Gastroesophageal sphincter (tissue), 4 donors: ENCODE results near the gene HSH2D. TPM values are rescaled to one million over a fixed set of nuclear protein-coding genes. Genes with fewer than 3 reads are reported as not detected.

ENCODE experiments used
- ATAC-seq: fragments of 150-250 bp; one replicate; pipeline ENCODE4 v1.9.1; 2016; ENCODE audit warnings: mild to moderate bottlenecking, moderate library complexity
- H3K27ac ChIP-seq, 4 donors: fragments of 200-600 bp; sonication (generic) in 3 of 4; 1 replicate in 3 of 4; 2 replicates in 1 of 4; pipeline ENCODE4 v1.5.1; 2016 to 2019
- H3K27me3 ChIP-seq: fragments of 200-600 bp; sonication (generic); one replicate; pipeline ENCODE4 v1.5.1; 2019
- H3K36me3 ChIP-seq, 2 donors: fragments of 200-600 bp; sonication (generic); one replicate each; pipeline ENCODE4 v1.5.1; 2019; ENCODE audit warnings: control low read depth in 1 of 2
- H3K4me1 ChIP-seq, 3 donors: fragments of 200-600 bp; sonication (generic); 1 replicate in 2 of 3; 2 replicates in 1 of 3; pipeline ENCODE4 v1.5.1; 2016 to 2019; ENCODE audit warnings: control low read depth in 2 of 3
- H3K4me3 ChIP-seq, 2 donors: fragments of 200-600 bp; sonication (generic); one replicate each; pipeline ENCODE4 v1.5.1; 2019; ENCODE audit warnings: mild to moderate bottlenecking in 1 of 2, moderate library complexity in 1 of 2
- H3K9me3 ChIP-seq, 3 donors: fragments of 200-600 bp; sonication (generic); one replicate each; pipeline ENCODE4 v1.5.1; 2017 to 2019; ENCODE audit warnings: control low read depth in 2 of 3
- EP300 ChIP-seq: sonication (generic); formaldehyde crosslinking; IDR thresholded peaks from one replicate; pipeline ENCODE4 v1.6.1; 2017; ENCODE audit warnings: antibody characterized with exemption, mild to moderate bottlenecking
- POLR2A ChIP-seq, 2 donors: fragments of 450-650 bp; IDR thresholded peaks; one replicate each; pipeline ENCODE4 v1.6.1; 2017; ENCODE audit warnings: antibody characterized with exemption in 2 of 2, mild to moderate bottlenecking in 2 of 2, moderate library complexity in 1 of 2
- POLR2AphosphoS5 ChIP-seq: sonication (generic); formaldehyde crosslinking; IDR thresholded peaks from one replicate; pipeline ENCODE4 v1.6.1; 2017; ENCODE audit warnings: antibody characterized with exemption
- WGBS, 2 donors: methylation state at CpG; one replicate each; pipeline ENCODE4 v1.1.5; 2018; ENCODE audit warnings: low coverage in 1 of 2; 5-methylcytosine and 5-hydroxymethylcytosine counted together
- total RNA-seq, 4 donors: library from RNA; depleted of rRNA; stranded (reverse); fragments of >200 nt; gene quantifications; one replicate each; pipeline ENCODE4 v1.1.0, GENCODE V29; 2016
- TF ChIP-seq, protein P1 (sequence below), 4 experiments: fragments of 200-600 bp in 2 of 4; fragments of 450-650 bp in 2 of 4; sonication (generic) in 1 of 4; IDR thresholded peaks; one replicate each; pipeline ENCODE4 v1.5.1; 2017 to 2019; ENCODE audit warnings: antibody characterized with exemption in 4 of 4, mild to moderate bottlenecking in 2 of 4, moderate library complexity in 2 of 4

Gene HSH2D
- total RNA-seq, 4 donors from 2014 or later = 0.87 to 0.94 TPM; not detected in 2

DNA sequence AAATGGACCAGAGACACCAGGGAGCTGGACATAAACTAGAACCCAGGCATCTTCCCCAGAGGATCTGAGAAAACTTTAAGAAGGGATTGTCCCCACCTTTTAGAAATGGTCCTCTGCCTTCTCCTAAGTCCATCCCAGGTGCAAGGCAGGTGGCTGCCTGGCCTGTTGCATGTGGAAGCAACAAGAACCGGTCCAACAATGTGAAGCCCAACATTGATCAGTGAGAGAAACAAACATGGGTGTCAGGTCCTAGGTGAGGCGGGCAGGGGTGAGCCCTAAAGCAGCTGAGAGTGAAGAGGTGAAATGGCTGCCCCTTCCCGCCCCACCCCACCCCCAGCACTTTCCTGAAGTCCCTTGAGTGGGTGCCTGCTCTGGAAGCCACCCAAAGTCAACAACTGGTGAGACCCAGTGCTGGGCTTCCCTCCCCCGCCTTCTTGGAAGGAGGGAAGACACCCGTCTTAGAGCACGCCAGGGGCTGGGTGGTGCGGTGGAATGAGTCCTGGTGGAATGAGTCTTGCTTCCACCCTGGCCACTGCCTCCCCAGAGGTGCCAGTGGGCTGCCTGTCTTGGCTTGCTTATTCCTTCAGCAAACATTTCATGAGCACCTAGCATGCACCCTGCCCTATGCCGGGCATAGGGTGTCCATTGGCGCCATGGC, 55.9 kb downstream of the HSH2D start:
- Histone ChIP-seq H3K36me3 (peaks cover 0 to 40% of the 10 kb centered on the region in 2 donors), H3K4me1 (peaks cover 0 to 37% (median 14%) of the 10 kb centered on the region in 3 donors), H3K9me3 (no peaks in the 10 kb centered on the region), H3K4me3 (peak overlapping the region in 1 of 2 donors; percentile 99), H3K27ac (peak overlapping the region in 3 of 4 donors; percentile 42 to 89 (median 88)), H3K27me3 (no peaks in the 10 kb centered on the region)
- WGBS, 2 donors = 80% methylated on average over 1 of the region's 9 CpGs; no CpG with 5 or more reads in 1 of the 2 donors
- ATAC-seq = no peak
- TF ChIP-seq, protein P1, sequence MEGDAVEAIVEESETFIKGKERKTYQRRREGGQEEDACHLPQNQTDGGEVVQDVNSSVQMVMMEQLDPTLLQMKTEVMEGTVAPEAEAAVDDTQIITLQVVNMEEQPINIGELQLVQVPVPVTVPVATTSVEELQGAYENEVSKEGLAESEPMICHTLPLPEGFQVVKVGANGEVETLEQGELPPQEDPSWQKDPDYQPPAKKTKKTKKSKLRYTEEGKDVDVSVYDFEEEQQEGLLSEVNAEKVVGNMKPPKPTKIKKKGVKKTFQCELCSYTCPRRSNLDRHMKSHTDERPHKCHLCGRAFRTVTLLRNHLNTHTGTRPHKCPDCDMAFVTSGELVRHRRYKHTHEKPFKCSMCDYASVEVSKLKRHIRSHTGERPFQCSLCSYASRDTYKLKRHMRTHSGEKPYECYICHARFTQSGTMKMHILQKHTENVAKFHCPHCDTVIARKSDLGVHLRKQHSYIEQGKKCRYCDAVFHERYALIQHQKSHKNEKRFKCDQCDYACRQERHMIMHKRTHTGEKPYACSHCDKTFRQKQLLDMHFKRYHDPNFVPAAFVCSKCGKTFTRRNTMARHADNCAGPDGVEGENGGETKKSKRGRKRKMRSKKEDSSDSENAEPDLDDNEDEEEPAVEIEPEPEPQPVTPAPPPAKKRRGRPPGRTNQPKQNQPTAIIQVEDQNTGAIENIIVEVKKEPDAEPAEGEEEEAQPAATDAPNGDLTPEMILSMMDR (IDR thresholded peaks at IDR 0.05) = no peak

DNA sequence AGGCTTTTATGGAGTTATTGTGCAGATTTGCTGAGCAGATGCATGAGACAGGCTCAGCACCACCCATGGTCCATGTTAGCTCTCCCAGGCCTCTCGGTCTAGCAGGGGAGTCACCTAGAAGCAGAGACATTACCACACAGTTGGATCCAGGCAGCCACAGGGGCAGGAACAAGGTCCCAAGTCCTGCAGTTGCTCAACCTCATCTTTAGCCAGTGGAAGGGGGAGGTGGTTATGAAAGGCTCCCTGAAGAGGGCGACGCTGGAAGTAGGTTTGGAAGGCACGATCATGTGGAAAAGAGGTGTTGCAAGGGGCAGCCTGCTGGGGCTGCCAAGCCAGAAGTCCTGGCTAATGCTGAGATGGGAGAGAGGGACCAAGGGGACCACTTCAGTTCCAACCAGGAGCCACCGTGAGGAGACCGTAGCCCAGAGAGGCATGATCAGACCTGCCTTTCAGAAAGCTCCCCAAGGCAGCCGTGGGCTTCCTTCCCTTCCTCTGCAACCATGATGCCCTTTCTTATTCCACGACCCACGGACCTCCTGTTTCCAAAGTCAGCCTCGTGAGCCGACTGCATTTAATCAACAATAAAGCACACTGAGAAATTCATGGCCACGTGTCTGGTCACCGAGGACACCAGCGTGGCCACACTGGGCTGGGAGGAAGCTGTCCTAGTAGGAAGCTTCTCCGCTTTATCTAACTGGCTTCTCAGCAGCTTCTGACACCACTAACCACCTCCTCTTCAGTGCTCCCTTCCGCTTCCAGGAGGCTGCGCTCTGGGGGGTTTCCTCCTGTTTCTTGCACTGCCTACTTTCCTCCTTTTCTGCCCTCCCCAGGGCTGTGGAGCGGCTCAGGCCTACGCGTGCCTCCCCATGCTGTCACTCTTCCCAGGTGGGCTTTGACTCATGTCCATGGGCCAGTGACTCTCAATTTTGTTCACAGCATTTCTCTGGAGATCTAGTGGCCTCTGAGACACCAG, 56.8 kb downstream of the HSH2D start:
- Histone ChIP-seq H3K36me3 (peaks cover 0 to 50% of the 10 kb centered on the region in 2 donors), H3K4me3 (no peak overlapping the region), H3K27me3 (no peaks in the 10 kb centered on the region), H3K27ac (peak overlapping the region in 3 of 4 donors; percentile 40 to 89 (median 42)), H3K4me1 (peaks cover 0 to 42% (median 14%) of the 10 kb centered on the region in 3 donors), H3K9me3 (no peaks in the 10 kb centered on the region)
- peak; percentile 68 for ATAC-seq
- 71 to 85% methylated on average over 5 to 7 of the region's 20 CpGs for WGBS, 2 donors
- TF ChIP-seq, protein P1 (IDR thresholded peaks at IDR 0.05) = no peak
- TF ChIP-seq POLR2AphosphoS5 = no peak
- no peak for TF ChIP-seq POLR2A (IDR thresholded peaks at IDR 0.05)
- no peak for TF ChIP-seq EP300

DNA sequence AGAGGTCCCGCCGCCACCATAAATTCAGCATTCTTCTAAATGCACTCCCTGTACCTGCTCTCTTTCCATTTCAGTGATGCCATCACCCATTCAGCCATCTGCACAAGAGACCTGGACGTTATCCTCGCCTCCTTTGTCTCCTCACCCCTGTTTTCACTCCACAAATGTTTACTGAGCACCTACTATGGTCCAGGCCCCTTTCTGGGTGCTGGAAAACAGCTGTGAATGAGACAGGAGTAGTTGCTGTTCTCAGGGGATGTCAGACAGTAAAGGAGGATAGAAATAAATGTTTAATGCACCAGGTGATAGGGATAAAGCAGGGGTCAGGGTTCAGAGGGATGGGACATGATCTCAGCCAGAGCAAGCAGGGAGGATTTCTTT, 57.5 kb downstream of the HSH2D start:
- peaks cover 0 to 48% (median 14%) of the 10 kb centered on the region in 3 donors for H3K4me1 ChIP-seq
- 50 to 80% methylated on average over 1 to 4 of the region's 4 CpGs for WGBS, 2 donors
- ATAC-seq = no peak

DNA sequence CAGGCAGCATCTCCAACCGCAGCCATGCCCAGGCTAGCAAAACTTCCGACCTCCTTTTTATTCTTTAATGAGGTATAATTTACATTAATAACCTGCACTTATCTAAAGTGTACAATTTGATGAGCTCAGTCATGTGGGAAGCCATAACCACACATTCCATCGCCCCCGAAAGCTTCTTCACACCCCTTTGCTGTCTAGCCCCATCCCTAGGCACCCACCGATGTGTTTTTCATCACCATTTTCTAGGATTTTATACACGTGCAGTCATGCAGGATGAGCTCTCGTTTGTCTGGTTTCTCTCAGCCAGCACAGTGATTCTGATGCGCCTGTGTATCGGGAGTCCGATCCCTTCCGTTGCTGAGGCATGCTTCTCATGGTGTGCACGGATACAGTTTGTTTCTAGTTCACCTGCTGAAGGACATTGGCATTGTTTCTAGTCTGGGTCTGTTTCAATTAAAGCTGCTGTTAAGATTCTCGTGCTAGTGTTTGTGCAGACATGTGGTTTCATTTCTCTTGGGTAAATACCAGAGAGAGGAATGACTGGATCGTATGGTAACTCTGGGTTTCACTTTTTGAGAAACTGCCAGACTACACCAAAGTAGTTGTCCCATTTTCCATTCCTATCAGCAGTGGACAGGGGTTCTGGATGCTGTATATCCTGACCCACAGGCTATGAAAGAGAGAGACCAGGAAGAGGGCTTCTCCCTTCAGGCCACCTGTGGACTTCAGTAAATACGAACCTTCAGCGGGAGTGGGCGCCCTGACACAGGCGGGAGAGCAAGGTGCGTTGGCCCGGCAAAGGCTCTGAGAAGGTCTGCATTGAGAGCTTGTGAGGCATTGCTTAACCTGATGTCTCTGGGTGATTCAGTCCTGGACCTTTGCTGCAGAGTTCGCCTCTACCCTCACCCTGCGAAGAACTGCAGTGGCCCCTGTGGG, 59.1 kb downstream of the HSH2D start:
- no peak for TF ChIP-seq POLR2A (IDR thresholded peaks at IDR 0.05)
- no peak for TF ChIP-seq EP300
- TF ChIP-seq, protein P1 (IDR thresholded peaks at IDR 0.05) = no peak
- ATAC-seq = no peak
- peaks cover 0 to 72% of the 10 kb centered on the region in 2 donors for H3K36me3 ChIP-seq
- H3K27ac ChIP-seq = no peak overlapping the region
- 68 to 89% methylated on average over 11 to 12 of the region's 22 CpGs for WGBS, 2 donors
- peaks cover 0 to 45% (median 14%) of the 10 kb centered on the region in 3 donors for H3K4me1 ChIP-seq
- H3K27me3 ChIP-seq = no peaks in the 10 kb centered on the region
- no peak overlapping the region for H3K4me3 ChIP-seq
- no peaks in the 10 kb centered on the region for H3K9me3 ChIP-seq

More for the DNA sequence above, 57.5 kb downstream of the HSH2D start:
- peaks cover 0 to 56% of the 10 kb centered on the region in 2 donors for H3K36me3 ChIP-seq
- TF ChIP-seq POLR2A (IDR thresholded peaks at IDR 0.05) (no peak), POLR2AphosphoS5 (no peak), EP300 (no peak)
- TF ChIP-seq, protein P1 (IDR thresholded peaks at IDR 0.05) = no peak
- H3K9me3 ChIP-seq = no peaks in the 10 kb centered on the region
- no peak overlapping the region for H3K27ac ChIP-seq
- no peak overlapping the region for H3K4me3 ChIP-seq
- no peaks in the 10 kb centered on the region for H3K27me3 ChIP-seq
